GM21447 (cell line): ENCODE data around the gene DCAF6.
"Not testable (repeated sequence)": the region's sequence is repeated elsewhere in the genome, so short reads cannot be mapped to it uniquely, and the experiment has no call there.

Experiments used
- ATAC-seq: cut with Tn5 transposase; IDR thresholded peaks from one replicate; pipeline ENCODE4 v1.9.1; 2021; ENCODE audit not compliant: unreplicated experiment

DCAF6 gene

DNA sequence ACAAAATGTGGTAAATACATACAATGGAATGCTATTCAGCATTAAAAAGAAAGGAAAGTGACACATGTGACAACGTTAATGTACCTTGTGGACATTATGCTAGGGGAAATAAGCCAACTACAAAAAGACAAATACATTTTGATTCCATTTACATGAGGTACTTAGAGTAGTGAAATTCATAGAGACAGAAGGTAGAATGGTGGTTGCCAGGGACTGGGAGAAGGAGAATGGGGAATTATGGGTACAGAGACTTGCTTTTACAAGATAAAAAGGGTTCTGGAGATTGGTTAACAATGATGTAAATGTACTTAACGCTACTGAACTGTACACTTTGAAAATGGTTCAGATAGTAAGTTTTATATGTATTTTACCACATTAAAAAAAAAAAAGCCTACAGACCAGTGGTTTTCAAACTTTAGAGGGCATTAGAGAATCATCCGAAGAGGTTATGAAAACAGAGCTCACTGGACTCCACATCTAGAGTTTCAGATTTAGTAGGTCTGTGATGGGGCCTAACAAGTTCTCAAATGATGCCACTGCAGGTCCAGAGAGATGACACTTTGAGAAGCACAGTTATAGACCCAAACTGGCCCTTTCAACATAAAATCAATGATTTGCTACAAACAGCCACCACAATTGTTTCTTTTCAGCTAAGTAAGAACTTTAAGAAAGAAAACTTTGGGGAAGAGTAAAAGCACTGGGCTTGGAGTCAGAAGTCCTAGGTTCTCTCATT, 13.0 kb upstream of the DCAF6 start:
- no peak for ATAC-seq

DNA sequence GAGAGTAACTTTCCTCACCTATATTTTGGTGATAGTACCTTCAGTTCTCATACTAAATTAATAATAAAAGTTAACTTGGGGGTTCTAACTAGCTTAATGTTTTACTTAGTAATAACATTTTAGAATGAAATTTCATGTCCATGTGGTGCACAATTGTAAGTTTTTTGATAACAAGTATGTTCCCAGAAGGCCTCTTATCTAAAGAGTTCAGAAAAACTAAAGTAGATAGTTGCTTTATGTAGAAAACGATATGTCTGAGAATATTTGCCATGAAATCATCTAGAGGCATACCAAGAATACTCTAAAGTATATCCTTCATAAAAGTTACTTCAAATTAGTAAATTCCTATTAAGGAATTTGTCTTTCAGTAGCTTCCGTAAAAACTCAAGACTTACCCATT, 12.4 kb upstream of the DCAF6 start:
- ATAC-seq = no peak

DNA sequence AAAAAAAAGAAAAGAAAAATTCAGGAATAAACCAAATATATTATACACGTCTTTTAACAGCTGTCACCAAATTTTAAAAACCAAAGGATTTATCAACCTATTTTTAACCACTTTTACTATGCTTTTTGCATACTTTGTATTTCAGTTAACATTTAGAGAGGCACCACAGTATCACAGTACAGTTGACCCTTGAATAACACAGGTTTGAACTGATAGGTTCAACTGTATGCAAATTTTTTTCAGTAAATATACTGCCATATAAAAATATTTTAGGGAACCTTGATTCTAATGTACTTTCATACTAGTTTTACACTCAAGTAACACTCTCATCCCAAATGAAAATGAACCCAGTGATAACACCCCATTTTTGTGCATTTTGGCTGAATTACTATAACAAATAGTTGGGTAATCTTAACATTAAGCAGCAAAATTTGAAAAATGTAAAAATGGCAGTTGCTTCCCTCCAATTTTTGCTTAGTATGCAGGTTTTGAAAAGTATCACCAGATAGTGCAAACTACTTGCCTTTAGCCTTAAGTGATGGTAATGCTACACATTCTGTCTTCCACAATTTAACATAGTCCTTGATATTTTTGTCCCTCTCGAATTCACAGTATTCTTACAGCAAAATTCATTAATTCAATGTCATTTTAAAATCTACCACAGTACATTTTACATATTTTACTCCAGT, 11.8 kb upstream of the DCAF6 start:
- no peak for ATAC-seq

DNA sequence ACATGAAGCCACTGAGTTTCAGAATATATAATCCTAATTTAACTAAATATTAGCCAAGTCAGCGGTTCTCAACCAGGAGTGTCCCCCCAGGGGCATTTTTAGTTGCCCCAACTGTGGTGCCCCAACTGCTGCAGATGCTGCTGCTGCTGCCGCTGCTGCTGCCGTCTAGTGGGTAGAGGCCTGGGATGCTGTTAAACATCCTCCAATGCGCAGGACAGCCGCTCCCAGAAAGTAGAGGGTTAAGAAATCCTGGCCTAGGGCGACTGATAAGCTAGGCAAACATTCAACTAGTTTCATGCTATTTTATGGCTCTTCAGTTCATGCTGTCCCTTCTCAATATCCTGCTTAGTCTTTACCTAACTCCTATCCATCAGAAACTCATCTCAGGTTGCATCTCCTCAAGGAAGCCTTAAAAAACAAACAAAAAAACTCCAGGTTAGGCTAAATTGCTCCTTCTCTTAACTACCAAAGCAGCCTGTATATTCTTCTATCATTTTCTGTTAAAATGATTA, 9.9 kb upstream of the DCAF6 start:
- ATAC-seq = no peak

DNA sequence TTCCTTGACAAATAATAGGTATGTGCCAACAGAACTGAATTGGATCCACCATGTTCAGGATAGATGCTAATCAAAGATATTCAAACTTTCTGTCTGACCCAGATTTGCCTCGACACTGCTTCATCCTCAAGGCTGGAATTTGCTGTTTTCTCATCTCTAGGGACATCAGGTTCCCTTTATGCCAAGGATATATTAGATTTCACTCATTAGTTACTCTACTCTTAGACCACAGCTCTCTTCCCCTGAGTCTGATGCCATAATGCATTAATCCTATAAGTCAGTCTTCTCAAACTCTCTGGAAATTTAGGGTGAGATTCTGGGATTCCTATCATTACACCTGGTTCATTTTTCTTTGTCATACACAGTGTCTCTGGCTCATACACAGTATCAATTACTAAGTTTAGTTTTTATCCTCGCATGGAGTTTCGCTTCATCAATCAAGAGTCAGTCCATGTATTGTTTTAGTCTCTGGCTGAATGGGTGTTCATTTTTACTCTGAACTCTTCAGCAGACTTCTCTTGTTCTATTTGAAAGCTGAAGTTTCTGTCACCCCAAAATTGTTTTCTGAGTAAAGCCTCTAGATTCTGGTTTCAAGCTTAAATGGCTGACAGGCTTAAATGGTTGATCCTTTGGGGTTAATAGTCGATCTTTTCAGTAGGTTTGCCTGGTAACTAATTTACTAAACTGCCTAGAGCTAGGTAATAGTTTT, 9.3 kb upstream of the DCAF6 start:
- ATAC-seq = peak; percentile 65

DNA sequence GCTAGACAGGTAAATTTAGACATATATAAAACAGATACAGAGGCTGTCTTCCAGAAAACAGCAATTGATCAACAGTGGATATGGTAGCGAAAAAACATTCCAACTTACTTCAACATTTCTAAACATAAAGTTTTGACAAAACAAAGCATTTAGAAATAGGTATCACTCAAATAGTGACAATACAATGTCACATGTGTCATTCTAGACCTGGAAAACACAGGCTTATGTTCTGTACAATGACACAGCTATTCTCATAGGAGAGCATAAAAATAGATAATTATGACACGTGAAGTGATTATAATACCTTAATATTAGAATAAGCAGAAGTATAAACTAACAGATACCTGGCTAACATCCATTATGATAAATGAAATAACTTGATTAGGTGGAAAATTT, 8.0 kb upstream of the DCAF6 start:
- ATAC-seq = no peak

DNA sequence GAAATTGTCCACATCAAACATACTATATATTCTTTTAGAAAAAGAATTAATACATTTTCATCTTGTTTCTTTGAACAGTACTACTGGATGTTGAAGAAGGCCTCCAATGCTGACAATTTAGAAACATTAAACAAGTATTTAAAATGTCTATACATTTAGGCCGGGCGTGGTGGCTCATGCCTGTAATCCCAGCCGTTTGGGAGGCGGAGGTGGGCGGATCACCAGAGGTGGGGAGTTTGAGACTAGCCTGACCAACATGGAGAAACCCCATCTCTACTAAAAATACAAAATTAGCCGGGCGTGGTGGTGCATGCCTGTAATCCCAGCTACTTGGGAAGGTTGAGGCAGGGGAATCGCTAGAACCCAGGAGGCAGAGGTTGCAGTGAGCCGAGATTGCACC, 7.6 kb upstream of the DCAF6 start:
- not testable (repeated sequence) for ATAC-seq

DNA sequence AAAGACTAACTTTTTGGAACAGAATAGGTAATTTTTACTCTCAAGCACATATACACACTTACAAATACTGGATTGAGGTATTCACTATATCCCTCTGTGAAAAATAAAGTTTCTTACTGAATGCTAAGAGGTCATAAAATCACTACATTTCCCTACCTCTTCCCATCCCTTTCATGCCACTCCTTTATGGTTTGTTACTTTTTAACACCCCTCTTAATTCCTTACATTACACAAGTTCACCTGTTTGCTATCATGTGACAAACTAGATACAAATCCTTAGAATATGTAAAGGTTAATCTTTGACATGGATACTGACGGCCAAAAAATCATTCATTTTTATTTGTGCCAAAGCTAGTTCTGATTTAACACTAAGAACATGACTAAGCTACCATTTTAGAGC, 6.8 kb upstream of the DCAF6 start:
- ATAC-seq = no peak

DNA sequence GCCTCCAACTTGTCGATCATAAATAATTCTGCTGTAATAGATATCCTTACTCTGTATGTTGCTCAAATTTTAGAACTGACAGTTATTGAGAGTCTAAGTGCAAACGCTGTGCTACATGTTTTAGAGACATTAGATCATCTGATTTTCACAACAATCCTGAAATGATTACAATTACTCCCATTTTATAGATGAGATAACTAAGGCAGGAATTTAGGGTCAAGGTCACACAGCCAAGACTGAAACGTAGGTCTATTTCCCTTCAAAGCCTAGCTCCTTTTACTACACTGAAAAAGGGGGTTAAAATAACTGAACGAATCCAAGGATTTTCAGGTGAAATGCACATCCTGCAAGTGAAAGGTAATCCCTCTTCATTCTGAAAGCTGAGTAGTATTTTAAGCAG, 2.7 kb upstream of the DCAF6 start:
- no peak for ATAC-seq

DNA sequence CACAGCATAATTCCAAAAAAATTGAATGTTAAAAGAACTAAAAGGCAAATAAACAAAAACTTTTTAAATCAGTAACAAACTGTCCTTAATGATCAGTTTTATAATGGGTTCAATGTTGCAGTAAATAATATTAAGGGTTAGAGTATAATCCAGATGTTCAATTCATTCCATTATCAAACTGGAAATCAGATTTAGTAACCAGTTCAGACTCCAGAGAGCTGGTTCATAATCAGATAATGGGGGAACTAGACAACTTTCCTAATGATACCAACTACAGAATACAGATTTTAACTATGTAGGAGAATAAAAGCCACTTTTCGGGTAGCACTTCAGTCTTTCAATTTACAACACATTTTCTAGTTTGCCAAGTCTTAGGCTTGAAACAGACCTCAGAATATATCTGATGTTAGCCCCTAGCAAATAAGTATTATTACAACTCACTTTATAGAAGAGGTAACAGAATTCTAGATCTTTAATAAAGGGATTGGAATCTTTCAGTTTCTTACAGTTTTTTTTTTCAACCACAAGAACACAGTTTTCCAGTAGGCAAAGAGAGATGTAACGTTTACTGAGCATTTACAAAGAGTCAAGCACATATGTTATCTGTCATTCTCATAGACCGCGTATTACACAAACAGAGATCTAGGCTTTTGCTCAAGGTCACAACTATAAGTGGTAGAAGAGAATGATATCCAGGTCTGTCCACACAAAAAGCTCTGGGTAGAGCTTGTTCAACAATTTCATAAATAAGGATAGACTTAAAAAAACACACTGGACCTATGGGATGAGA, 1.9 kb upstream of the DCAF6 start:
- no peak for ATAC-seq

DNA sequence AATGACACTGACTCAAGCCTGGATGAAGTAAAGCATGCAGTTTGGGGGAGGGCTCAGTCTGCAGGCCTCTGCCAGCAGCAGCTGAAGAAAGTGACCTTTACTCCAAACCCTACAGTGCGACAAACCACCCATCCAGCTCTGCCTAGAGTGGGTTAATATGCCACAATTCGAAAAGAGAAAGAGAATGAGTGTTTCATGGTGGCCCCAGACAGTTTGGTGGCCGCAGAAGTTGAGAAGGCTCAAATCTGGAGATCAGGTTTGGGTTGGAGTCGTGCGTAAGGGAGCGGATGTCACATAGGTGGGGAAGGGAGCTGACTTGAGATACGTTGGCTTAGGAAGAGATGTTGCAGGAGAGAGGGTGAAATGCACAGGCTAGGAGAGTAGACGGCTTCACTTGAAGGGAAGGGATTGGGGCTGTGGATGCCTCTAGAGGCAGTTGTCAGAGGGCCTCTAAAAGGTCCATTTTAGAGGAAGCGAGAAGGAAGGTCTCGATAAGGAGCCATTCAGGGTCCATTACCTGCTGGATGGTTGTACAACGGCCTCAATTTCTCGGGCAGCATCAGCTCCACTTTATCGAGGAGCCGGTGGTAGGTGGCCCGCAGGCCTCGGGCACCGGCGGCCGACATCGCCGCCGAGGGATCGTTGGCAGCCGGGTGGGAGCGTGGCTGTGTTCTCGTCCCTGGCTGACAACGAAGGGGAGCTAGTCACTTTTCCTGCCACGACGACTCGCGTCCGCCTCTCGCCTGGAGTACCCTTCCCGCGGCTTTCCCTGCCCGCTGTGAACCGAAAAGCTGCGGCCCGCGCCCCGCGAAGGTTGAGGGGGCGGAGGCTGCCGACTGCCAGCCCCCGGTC, 1.0 kb upstream of the DCAF6 start:
- ATAC-seq = peak; percentile 13

DNA sequence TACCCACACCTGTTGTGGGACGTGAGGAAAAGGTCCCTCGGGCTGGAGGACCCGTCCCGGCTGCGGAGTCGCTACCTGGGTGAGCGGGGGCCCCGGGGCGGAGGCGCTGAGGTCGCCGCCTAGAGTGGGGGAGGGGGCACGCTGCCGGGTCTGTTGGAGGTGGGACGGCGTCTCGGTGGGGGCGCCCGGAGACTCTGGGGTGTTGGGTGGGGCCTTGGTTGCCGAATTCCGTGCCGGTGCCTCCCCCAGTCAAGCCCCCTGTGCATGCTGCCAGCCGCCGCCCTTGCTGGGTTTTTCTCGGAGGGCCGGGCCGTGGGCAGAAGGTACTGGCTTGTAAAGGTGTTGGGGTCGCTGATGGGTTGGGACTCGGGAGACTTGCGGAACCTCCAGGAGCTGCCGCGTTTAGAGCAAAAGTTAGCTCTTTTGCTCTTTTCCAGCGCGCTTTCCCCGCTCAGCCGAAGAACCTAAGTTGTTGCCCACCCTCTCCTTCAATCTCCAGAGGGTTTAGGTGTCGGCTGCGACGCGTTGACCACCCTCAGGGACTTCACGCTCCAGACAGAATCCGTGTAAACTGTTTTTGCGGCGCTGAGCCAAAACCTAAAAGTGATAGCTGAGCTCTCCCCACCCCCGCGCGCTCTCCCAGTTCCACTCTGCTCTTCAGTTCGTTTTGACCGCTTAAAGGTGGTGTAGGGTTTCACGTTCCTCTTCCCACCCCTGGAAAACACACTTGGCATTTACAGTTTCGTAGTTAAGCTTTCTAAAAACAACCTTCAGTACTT, 636 bp downstream of the DCAF6 start, which contains the start of gene MPC2:
Gene MPC2, minus strand, starts transcription at position 143 of the 779 bp plus-strand sequence. CDS start 1,231 bp downstream, outside the sequence.
- peak; percentile 14 for ATAC-seq

DNA sequence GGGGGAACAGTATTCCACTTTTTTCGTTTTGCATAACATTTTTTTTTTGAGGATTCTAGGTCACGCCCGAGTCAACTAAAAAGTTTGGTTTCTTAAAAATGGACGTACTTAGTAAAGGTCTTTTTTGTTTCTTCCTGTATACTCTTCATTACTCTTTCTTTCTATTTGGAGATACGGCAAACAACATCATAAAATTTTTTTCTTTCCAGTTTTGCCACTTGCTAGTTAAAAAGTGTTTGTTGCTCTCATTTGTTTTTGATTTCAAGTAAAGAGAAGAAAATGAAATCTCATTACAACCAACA, 1.2 kb downstream of the DCAF6 start:
- no peak for ATAC-seq

DNA sequence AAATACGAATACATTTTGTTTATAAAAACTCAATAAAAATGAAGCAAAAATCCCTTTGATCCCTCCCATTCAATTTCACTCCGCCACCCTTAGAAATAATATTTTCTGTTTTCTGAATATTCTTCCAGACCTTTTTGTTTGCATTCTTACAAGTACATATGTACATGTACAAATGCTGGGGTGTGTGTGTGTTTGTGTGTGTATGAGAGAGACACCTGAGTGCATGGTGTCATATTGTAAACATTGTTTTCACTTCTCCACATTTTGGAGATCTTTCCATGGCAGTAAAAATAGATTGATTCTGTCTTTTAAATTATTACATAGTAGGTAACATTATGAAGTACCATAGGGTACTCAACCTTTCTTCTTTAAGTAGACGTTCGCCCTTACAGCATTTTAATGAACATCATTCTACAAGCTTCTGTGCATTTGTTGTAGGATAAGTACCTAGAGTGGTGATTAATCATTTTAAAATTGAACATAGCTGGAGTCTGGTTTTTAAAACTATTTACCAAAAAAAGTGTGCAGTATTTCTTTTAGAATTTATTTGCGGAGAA, 1.7 kb downstream of the DCAF6 start:
- no peak for ATAC-seq

DNA sequence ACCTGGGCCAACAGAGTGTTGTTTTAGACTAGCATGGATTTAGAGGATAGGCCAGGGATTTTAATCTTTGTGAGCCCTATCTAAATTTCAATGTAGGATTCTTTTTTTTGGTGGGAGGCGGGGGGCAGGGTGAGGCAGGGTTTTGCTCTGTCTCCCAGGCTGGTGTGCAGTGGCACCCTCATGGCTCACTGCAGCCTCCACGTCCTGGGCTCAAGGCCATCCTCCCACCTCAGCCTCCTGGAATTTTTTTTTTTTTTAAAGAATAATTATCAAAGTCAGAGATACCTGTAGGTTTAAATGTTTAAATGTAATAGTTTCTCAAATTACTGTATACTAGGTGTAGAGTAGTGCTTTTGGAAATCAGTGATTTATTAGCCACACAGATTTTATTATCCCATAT, 3.8 kb downstream of the DCAF6 start:
- no peak for ATAC-seq

DNA sequence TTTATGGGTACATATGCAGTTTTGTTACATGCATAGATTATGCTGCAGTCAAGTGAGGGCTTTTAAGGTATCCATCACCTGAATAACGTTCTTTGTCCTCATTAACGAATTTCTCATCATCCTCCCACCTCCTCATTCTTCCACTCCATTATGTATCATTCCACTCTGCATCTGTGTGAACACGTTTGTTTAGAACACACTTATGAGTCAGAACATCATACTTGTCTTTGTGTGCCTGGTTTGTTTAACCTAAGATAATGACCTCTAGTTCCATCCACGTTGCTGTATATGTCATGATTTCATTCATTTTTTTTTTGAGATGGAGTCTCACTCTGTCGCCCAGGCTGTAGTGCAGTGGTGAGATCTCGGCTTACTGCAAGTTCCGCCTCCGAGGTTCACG, 7.1 kb downstream of the DCAF6 start:
- no peak for ATAC-seq

DNA sequence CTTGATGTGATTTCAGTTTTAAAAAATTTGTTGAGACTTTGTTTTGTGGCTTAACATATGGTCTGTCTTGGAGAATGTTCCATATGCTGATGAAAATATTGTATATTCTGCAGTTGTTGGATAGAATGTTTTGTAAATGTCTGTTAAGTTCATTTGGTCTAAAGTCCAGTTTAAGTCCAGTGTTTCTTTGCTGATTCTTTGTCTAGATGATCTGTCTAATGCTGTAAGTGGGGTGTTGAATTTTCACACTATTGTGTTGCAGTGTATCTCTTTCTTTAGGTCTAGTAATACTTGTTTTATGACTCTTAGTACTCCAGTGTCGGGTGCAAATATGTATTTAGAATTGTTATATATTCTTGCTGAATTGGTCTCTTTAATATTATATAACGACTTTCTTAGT, 11.2 kb downstream of the DCAF6 start:
- no peak for ATAC-seq

DNA sequence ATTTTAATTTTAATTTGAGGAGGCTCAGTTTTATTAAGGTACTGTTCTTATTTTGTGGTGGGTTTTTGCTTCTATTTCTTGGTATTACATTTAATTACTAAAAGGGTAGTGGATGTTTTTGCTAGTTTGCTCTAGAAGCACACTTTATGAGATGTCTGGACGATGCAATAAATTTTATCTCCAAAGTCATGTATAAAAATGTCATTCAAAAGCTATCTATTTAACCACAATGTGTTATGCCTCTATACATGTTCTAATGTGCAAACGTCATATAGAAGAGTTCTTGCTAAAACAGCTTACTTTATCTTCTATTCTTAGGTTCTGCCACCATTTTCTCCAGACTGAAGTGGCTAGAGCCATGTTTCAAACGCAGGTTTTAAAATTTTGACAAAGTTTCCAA, 13.3 kb downstream of the DCAF6 start:
- no peak for ATAC-seq

DNA sequence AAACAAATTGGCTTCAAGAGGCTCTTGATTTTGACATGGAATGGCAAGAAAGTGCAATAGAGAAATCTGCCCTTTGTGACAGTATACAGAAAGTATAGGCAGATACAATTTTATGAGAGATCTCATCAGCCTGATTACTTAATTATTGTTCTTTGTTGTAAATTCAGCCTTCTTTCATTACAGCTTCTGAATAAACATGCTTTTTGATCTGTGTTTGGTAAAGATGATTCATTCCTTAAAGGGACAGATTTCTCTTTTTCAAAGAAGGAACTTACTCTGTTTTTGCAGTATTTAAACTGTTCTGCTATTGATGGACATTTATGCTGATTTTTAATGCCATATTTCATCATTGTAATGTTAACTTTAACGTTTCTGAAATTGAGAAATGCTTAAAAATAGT, 14.1 kb downstream of the DCAF6 start:
- no peak for ATAC-seq
